Activated naive CD4-positive, alpha-beta T cell treated with anti-CD3 and anti-CD28 coated beads, Interleukin-2, amount 50 U/mL, for 72 hours (primary cell): ENCODE results near the gene DNM2. TPM values are rescaled to one million over a fixed set of nuclear protein-coding genes. Genes with fewer than 3 reads are reported as not detected.
"Not testable (repeated sequence)": the region's sequence is repeated elsewhere in the genome, so short reads cannot be mapped to it uniquely, and the experiment has no call there.

Experiments
- ATAC-seq, 2 donors: fragments of 150-1000 bp; cut with Tn5 transposase; 2 replicates each; pipeline ENCODE4 v1.10.0; 2021; ENCODE audit warnings: mild to moderate bottlenecking in 2 of 2, moderate library complexity in 2 of 2
- DNase-seq, 2 donors: peaks; one replicate each; pipeline ENCODE4 v3.0.0; 2021 to 2022; ENCODE audit warnings: low spot score in 2 of 2
- H3K27ac Mint-ChIP-seq, 2 donors: one replicate each; pipeline ENCODE4 v1.8.0; 2022; ENCODE audit warnings: mild to moderate bottlenecking in 2 of 2, mixed read lengths in 2 of 2
- H3K36me3 Mint-ChIP-seq, 2 donors: one replicate each; pipeline ENCODE4 v1.8.0; 2022; ENCODE audit warnings: mixed read lengths in 2 of 2
- H3K9me3 Mint-ChIP-seq, 2 donors: one replicate each; pipeline ENCODE4 v1.8.0; 2022; ENCODE audit warnings: mixed read lengths in 2 of 2
- total RNA-seq, 2 donors: library from RNA; stranded (reverse); gene quantifications; one replicate each; pipeline ENCODE4 v1.2.3, GENCODE V29; 2022

The DNM2 gene
- total RNA-seq, 2 donors from 2014 or later: 191 to 219 TPM

GRCh38 chr19:10752913-10753704, 35.2 kb downstream of the DNM2 start:
- peak overlapping the region in 1 of 2 donors; percentile 30 for H3K27ac Mint-ChIP-seq
- DNase-seq (no peak), ATAC-seq (no peak)
- H3K9me3 Mint-ChIP-seq: no peaks in the 10 kb centered on the region
- no peaks in the 10 kb centered on the region for H3K36me3 Mint-ChIP-seq

GRCh38 chr19:10756371-10756770, 38.5 kb downstream of the DNM2 start:
- Mint-ChIP-seq H3K27ac (peak overlapping the region; percentile 74 to 94), H3K9me3 (no peaks in the 10 kb centered on the region), H3K36me3 (peaks cover 2 to 18% of the 10 kb centered on the region in 2 donors)
- ATAC-seq (no peak), DNase-seq (no peak)

- no peaks in the 10 kb centered on the region for H3K9me3 Mint-ChIP-seq
- peak overlapping the region; percentile 74 to 94 for H3K27ac Mint-ChIP-seq
- ATAC-seq: no peak
- no peak for DNase-seq
- H3K36me3 Mint-ChIP-seq: peaks cover 6 to 22% of the 10 kb centered on the region in 2 donors
Observed at GRCh38 chr19:10756791-10757190, 38.9 kb downstream of the DNM2 start.

- not testable (repeated sequence) for DNase-seq
Observed at GRCh38 chr19:10758050-10758449, 40.2 kb downstream of the DNM2 start.

GRCh38 chr19:10758978-10759377, 41.1 kb downstream of the DNM2 start:
- peaks cover 7 to 29% of the 10 kb centered on the region in 2 donors for H3K36me3 Mint-ChIP-seq
- DNase-seq (no peak), ATAC-seq (no peak)
- peak overlapping the region; percentile 87 to 91 for H3K27ac Mint-ChIP-seq
- H3K9me3 Mint-ChIP-seq: no peaks in the 10 kb centered on the region

More at GRCh38 chr19:10758050-10758449, 40.2 kb downstream of the DNM2 start:
- H3K36me3 Mint-ChIP-seq: peaks cover 7 to 29% of the 10 kb centered on the region in 2 donors
- not testable (repeated sequence) for H3K27ac Mint-ChIP-seq, ATAC-seq, H3K9me3 Mint-ChIP-seq

GRCh38 chr19:10760273-10760944, 42.5 kb downstream of the DNM2 start:
- Mint-ChIP-seq H3K9me3 (no peaks in the 10 kb centered on the region), H3K27ac (peak overlapping the region; percentile 87 to 91), H3K36me3 (peaks cover 7 to 29% of the 10 kb centered on the region in 2 donors)
- ATAC-seq (peak; percentile 22 to 63), DNase-seq (peak in 1 of 2 donors; percentile 69)

- H3K27ac Mint-ChIP-seq: peak overlapping the region; percentile 87 to 91
- DNase-seq (no peak), ATAC-seq (no peak)
- peaks cover 7 to 29% of the 10 kb centered on the region in 2 donors for H3K36me3 Mint-ChIP-seq
- no peaks in the 10 kb centered on the region for H3K9me3 Mint-ChIP-seq
Observed at GRCh38 chr19:10761443-10762250, 43.8 kb downstream of the DNM2 start.

GRCh38 chr19:10762656-10763055, 44.8 kb downstream of the DNM2 start:
- H3K27ac Mint-ChIP-seq: peak overlapping the region; percentile 87 to 91
- ATAC-seq (no peak), DNase-seq (no peak)
- H3K36me3 Mint-ChIP-seq: peaks cover 7 to 29% of the 10 kb centered on the region in 2 donors
- no peaks in the 10 kb centered on the region for H3K9me3 Mint-ChIP-seq

GRCh38 chr19:10763411-10763810, 45.5 kb downstream of the DNM2 start:
- Mint-ChIP-seq H3K27ac (peak overlapping the region; percentile 60 to 87), H3K9me3 (no peaks in the 10 kb centered on the region), H3K36me3 (peaks cover 7 to 29% of the 10 kb centered on the region in 2 donors)
- ATAC-seq (no peak), DNase-seq (no peak)

GRCh38 chr19:10763828-10764339, 46.0 kb downstream of the DNM2 start:
- Mint-ChIP-seq H3K36me3 (peaks cover 7 to 27% of the 10 kb centered on the region in 2 donors), H3K27ac (peak overlapping the region; percentile 85 to 87), H3K9me3 (no peaks in the 10 kb centered on the region)
- ATAC-seq: no peak
- no peak for DNase-seq

- Mint-ChIP-seq H3K36me3 (peaks cover 7 to 21% of the 10 kb centered on the region in 2 donors), H3K9me3 (no peaks in the 10 kb centered on the region), H3K27ac (peak overlapping the region; percentile 87 to 93)
- ATAC-seq: no peak
- DNase-seq: no peak
Observed at GRCh38 chr19:10764340-10764894, 46.5 kb downstream of the DNM2 start.

- no peak for ATAC-seq
- H3K27ac Mint-ChIP-seq: peak overlapping the region in 1 of 2 donors; percentile 10
- no peak for DNase-seq
- H3K9me3 Mint-ChIP-seq: no peaks in the 10 kb centered on the region
- H3K36me3 Mint-ChIP-seq: peaks cover 7 to 19% of the 10 kb centered on the region in 2 donors
Observed at GRCh38 chr19:10766049-10766623, 48.3 kb downstream of the DNM2 start.

GRCh38 chr19:10766671-10767201, 48.9 kb downstream of the DNM2 start:
- no peaks in the 10 kb centered on the region for H3K9me3 Mint-ChIP-seq
- ATAC-seq: peak in 1 of 2 donors; percentile 8

GRCh38 chr19:10767726-10768125, 49.8 kb downstream of the DNM2 start:
- H3K27ac Mint-ChIP-seq: peak overlapping the region in 1 of 2 donors; percentile 60
- no peaks in the 10 kb centered on the region for H3K9me3 Mint-ChIP-seq
- ATAC-seq (no peak), DNase-seq (no peak)
- H3K36me3 Mint-ChIP-seq: peaks cover 0 to 5% of the 10 kb centered on the region in 2 donors

More at GRCh38 chr19:10766671-10767201, 48.9 kb downstream of the DNM2 start:
- H3K27ac Mint-ChIP-seq: peak overlapping the region; percentile 10 to 12
- peaks cover 2 to 13% of the 10 kb centered on the region in 2 donors for H3K36me3 Mint-ChIP-seq
- no peak for DNase-seq

- Mint-ChIP-seq H3K36me3 (peaks cover 0 to 5% of the 10 kb centered on the region in 2 donors), H3K27ac (peak overlapping the region; percentile 7 to 70), H3K9me3 (no peaks in the 10 kb centered on the region)
- ATAC-seq: no peak
- DNase-seq: no peak
Observed at GRCh38 chr19:10768369-10768768, 50.5 kb downstream of the DNM2 start.
